ENCODE measurements around the gene USP24. TPM values are rescaled to one million over a fixed set of nuclear protein-coding genes. Genes with fewer than 3 reads are reported as not detected.

The USP24 gene
- total RNA-seq, 1 experiment from 2014 or later = 35.3 TPM

- H3K4me2 ChIP-seq (ENCODE audit: insufficient read depth, insufficient read length, low read length) = no peak overlapping the region
- no peaks in the 10 kb centered on the region for H3K27me3 Mint-ChIP-seq (ENCODE audit: low read depth)
- H3K4me1 ChIP-seq (ENCODE audit: insufficient read depth, low read length) = no peaks in the 10 kb centered on the region
- H3K9ac ChIP-seq (ENCODE audit: extremely low read depth, insufficient read length, low read length) = no peak overlapping the region
- H3K56ac ChIP-seq (ENCODE audit: insufficient read length, low read depth, low read length) = no peak overlapping the region
- no peak overlapping the region for H2AK5ac ChIP-seq (ENCODE audit: insufficient read length, low read length)
- no peak overlapping the region for H3K14ac ChIP-seq (ENCODE audit: insufficient read depth, low read length)
- H4K5ac ChIP-seq (ENCODE audit: insufficient read length, low read depth, low read length) = no peak overlapping the region
- no peaks in the 10 kb centered on the region for H3K79me1 ChIP-seq (ENCODE audit: insufficient read depth, low read depth, low read length, poor library complexity, severe bottlenecking)
- H3K27me3 ChIP-seq (ENCODE audit: insufficient read depth, low read length) = no peaks in the 10 kb centered on the region
- no peak overlapping the region for H2BK15ac ChIP-seq (ENCODE audit: low read depth, low read length)
- no peak overlapping the region for H2BK20ac ChIP-seq (ENCODE audit: low read depth, low read length, poor library complexity, severe bottlenecking)
- no peak overlapping the region for H3T11ph ChIP-seq (ENCODE audit: low read length)
- H3K36me3 Mint-ChIP-seq (ENCODE audit: insufficient read depth in 1 of 3, low read depth in 3 of 3) = no peaks in the 10 kb centered on the region
- no peak overlapping the region for H3K27ac Mint-ChIP-seq
- WGBS (ENCODE audit: extremely low coverage, insufficient read length, low lambda C conversion rate) = no CpG with 5 or more reads among the region's 3 CpGs
- TF ChIP-seq, protein P1, sequence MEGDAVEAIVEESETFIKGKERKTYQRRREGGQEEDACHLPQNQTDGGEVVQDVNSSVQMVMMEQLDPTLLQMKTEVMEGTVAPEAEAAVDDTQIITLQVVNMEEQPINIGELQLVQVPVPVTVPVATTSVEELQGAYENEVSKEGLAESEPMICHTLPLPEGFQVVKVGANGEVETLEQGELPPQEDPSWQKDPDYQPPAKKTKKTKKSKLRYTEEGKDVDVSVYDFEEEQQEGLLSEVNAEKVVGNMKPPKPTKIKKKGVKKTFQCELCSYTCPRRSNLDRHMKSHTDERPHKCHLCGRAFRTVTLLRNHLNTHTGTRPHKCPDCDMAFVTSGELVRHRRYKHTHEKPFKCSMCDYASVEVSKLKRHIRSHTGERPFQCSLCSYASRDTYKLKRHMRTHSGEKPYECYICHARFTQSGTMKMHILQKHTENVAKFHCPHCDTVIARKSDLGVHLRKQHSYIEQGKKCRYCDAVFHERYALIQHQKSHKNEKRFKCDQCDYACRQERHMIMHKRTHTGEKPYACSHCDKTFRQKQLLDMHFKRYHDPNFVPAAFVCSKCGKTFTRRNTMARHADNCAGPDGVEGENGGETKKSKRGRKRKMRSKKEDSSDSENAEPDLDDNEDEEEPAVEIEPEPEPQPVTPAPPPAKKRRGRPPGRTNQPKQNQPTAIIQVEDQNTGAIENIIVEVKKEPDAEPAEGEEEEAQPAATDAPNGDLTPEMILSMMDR (conservative IDR thresholded peaks at IDR 0.05) = no peak
- H4K20me1 ChIP-seq (ENCODE audit: control insufficient read depth, insufficient read depth, insufficient read length) = no peaks in the 10 kb centered on the region
- H3K23ac ChIP-seq (ENCODE audit: insufficient read length, low read depth, low read length) = no peak overlapping the region
- no peak overlapping the region for H2BK12ac ChIP-seq (ENCODE audit: insufficient read length, low read depth, low read length)
- no peaks in the 10 kb centered on the region for H3K79me2 ChIP-seq (ENCODE audit: insufficient read depth, low read length)
- no peak overlapping the region for H4K8ac ChIP-seq (replicated peaks; ENCODE audit: insufficient read length, low read depth, low read length)
- H3K4ac ChIP-seq (ENCODE audit: low read depth, low read length) = no peak overlapping the region
- H3K4me3 Mint-ChIP-seq = no peak overlapping the region
- H3K4me1 Mint-ChIP-seq = peaks cover 0 to 3% of the 10 kb centered on the region in 2 experiments; a peak in 1 of 4 replicates
- DNase-seq = no peak
- no peaks in the 10 kb centered on the region for H3K9me3 Mint-ChIP-seq
- H3K18ac ChIP-seq (ENCODE audit: insufficient read length, low read depth, low read length) = no peak overlapping the region
- H2BK120ac ChIP-seq (ENCODE audit: low read depth, low read length, poor library complexity, severe bottlenecking) = no peak overlapping the region
- no peak overlapping the region for H3K27ac ChIP-seq (ENCODE audit: insufficient read length, low read depth, low read length)
- no peak overlapping the region for H2AFZ ChIP-seq (ENCODE audit: low read length)
- H3K23me2 ChIP-seq (ENCODE audit: insufficient read length, low read depth, low read length, poor library complexity, severe bottlenecking) = no peaks in the 10 kb centered on the region
- no peaks in the 10 kb centered on the region for H3K9me3 ChIP-seq (ENCODE audit: control insufficient read depth, low read depth, low read length)
- no peak overlapping the region for H4K91ac ChIP-seq (ENCODE audit: insufficient read length, low read depth, low read length)
- H2BK5ac ChIP-seq (ENCODE audit: insufficient read length, low read length) = no peak overlapping the region
These were observed 40.7 kb upstream of the USP24 start for GRCh38 chr1:55255901-55256300.

All from H9 (cell line).